PC-3 (cell line): Measurements from ENCODE around the gene GAA.

Source experiments
- EZH2phosphoT487 ChIP-seq: fragments of 300-600 bp; sonication (generic); IDR thresholded peaks from 2 replicates; pipeline ENCODE4 v1.6.1; 2018; ENCODE audit warnings: mild to moderate bottlenecking, antibody characterized with exemption, low read length, borderline replicate concordance
- TF ChIP-seq, protein P1 (sequence below): fragments of 300-600 bp; sonication (generic); conservative IDR thresholded peaks from 2 replicates; pipeline ENCODE4 v1.5.1; 2017; ENCODE audit warnings: antibody characterized with exemption, low read depth, mild to moderate bottlenecking, low read length

DNA sequence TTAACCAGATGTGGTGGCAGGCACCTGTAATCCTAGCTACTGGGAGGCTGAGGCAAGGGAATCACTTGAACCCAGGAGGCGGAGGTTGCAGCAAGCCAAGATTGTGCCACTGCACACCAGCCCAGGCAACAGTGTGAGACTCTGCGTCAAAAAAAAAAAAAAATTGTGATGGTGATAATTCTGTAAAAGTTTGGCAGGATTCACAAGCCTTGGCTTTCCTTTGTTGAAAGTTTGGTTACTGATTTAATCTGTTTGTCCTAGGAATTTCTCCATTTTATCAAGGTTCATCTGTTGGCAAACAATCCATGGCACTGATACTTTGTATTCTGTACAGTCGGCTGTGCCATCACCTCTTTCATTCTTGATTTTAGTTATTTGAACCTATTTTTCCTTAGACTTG is 29.6 kb downstream of the GAA start:
- TF ChIP-seq, protein P1, sequence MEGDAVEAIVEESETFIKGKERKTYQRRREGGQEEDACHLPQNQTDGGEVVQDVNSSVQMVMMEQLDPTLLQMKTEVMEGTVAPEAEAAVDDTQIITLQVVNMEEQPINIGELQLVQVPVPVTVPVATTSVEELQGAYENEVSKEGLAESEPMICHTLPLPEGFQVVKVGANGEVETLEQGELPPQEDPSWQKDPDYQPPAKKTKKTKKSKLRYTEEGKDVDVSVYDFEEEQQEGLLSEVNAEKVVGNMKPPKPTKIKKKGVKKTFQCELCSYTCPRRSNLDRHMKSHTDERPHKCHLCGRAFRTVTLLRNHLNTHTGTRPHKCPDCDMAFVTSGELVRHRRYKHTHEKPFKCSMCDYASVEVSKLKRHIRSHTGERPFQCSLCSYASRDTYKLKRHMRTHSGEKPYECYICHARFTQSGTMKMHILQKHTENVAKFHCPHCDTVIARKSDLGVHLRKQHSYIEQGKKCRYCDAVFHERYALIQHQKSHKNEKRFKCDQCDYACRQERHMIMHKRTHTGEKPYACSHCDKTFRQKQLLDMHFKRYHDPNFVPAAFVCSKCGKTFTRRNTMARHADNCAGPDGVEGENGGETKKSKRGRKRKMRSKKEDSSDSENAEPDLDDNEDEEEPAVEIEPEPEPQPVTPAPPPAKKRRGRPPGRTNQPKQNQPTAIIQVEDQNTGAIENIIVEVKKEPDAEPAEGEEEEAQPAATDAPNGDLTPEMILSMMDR: no peak
- TF ChIP-seq EZH2phosphoT487: no peak
